Mucosa of descending colon (tissue), 3 donors: Measurements from ENCODE around the gene SNRNP27. TPM values are rescaled to one million over a fixed set of nuclear protein-coding genes. Genes with fewer than 3 reads are reported as not detected.
"Not testable (repeated sequence)": the region's sequence is repeated elsewhere in the genome, so short reads cannot be mapped to it uniquely, and the experiment has no call there.

ENCODE experiments used
- ATAC-seq: fragments of 200-7000 bp; cut with Tn5 transposase; one replicate; pipeline ENCODE4 v1.9.1; 2020; ENCODE audit warnings: mild to moderate bottlenecking, moderate library complexity
- DNase-seq, 3 donors: peaks; one replicate each; pipeline ENCODE4 v3.0.0-alpha.2; 2020
- H3K36me3 ChIP-seq: fragments of 200-600 bp; one replicate; pipeline ENCODE4 v1.8.0; 2021; ENCODE audit warnings: low read depth, mild to moderate bottlenecking
- H3K4me1 ChIP-seq: fragments of 200-600 bp; one replicate; pipeline ENCODE4 v1.8.0; 2021; ENCODE audit warnings: low read depth, mild to moderate bottlenecking
- H3K4me3 ChIP-seq: fragments of 200-600 bp; one replicate; pipeline ENCODE4 v1.8.0; 2021; ENCODE audit warnings: mild to moderate bottlenecking
- H3K9me3 ChIP-seq: fragments of 200-600 bp; one replicate; pipeline ENCODE4 v1.8.0; 2021; ENCODE audit warnings: mild to moderate bottlenecking
- intact Hi-C, 2 donors: fragments of 100-400 bp; cut with DNase I in 1 of 2; cut with micrococcal nuclease in 1 of 2; formaldehyde crosslinking; loops; one replicate each; pipeline versions ENCODE4 v1.11.0 to v1.11.1; 2022; cut with DNase I, micrococcal nuclease
- total RNA-seq, 3 donors: library from RNA; stranded (reverse); fragmentation: NEBNext Ultra II Directional in 2 of 3; extraction: Animal tissue kit (Norgen Biotek cat#: 25700) in 2 of 3; gene quantifications; one replicate each; pipeline versions ENCODE4 v1.2.1 to v1.2.4, GENCODE V29; 2021 to 2023
- TF ChIP-seq, protein P1 (sequence below): fragments of 200-600 bp; IDR thresholded peaks from one replicate; pipeline ENCODE4 v1.8.0; 2022; ENCODE audit warnings: antibody characterized with exemption, mild to moderate bottlenecking
- donor health status: DM: no; HTN: no; CAD: no; lungs with moderate emphysema.
- donor health status: DM: no; HTN: no; CAD: no.
- donor health status: DM: no; HTN: yes; CAD: no.

Gene SNRNP27
- total RNA-seq, 3 donors from 2014 or later: 23.9 to 37.5 (median 34.5) TPM

DNA sequence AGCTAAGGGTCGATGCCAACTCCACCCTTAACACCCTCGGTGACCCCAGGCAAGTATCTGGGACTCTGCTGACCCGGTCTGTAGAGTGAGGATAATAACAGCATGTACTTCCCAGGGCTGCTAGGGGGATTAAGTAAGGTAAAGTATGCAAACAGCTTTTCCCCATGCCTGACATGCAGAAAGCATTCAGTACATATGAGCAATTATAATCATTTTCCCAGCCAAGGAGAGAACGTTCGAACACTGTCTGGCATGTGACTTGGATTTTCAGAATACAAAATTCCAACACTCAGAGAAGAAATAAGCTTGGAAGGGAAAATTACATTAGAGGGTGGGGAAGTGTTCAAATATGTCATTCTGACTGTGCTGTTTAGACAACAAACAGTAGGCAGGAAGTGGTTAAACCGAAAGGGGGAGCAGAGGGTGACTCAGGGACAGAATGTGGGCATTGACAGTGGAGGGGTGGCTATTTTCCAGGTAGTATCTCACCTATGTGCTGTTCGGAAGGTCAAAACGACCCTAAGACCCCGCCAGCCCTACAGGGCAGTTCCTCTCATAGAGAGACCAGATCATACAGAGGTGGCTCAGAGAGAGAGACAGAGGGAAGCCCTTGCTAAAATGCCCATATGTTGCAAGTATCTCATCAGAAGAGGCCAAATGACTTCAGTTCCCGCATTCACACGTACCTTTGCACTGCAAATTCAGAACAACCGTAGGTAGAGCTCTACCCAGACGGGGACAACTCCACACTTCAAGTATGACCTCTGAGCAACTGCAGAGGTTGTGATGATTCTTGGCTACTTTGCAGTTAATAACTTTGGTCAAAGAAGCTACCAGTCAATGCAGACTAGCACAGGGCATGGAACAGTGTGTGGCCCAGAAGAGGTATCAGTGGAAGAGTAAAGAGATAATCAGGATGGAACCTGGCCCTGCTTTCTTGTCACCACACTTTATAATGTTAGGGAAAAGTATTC, 52.9 kb downstream of the SNRNP27 start:
- Histone ChIP-seq H3K36me3 (no peaks in the 10 kb centered on the region), H3K4me3 (no peak overlapping the region), H3K4me1 (no peaks in the 10 kb centered on the region), H3K9me3 (no peaks in the 10 kb centered on the region)
- TF ChIP-seq, protein P1, sequence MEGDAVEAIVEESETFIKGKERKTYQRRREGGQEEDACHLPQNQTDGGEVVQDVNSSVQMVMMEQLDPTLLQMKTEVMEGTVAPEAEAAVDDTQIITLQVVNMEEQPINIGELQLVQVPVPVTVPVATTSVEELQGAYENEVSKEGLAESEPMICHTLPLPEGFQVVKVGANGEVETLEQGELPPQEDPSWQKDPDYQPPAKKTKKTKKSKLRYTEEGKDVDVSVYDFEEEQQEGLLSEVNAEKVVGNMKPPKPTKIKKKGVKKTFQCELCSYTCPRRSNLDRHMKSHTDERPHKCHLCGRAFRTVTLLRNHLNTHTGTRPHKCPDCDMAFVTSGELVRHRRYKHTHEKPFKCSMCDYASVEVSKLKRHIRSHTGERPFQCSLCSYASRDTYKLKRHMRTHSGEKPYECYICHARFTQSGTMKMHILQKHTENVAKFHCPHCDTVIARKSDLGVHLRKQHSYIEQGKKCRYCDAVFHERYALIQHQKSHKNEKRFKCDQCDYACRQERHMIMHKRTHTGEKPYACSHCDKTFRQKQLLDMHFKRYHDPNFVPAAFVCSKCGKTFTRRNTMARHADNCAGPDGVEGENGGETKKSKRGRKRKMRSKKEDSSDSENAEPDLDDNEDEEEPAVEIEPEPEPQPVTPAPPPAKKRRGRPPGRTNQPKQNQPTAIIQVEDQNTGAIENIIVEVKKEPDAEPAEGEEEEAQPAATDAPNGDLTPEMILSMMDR: no peak
- peak in 1 of 3 donors; percentile 34 for DNase-seq
- intact Hi-C loops: no loop called here
- ATAC-seq: peak; percentile 79

DNA sequence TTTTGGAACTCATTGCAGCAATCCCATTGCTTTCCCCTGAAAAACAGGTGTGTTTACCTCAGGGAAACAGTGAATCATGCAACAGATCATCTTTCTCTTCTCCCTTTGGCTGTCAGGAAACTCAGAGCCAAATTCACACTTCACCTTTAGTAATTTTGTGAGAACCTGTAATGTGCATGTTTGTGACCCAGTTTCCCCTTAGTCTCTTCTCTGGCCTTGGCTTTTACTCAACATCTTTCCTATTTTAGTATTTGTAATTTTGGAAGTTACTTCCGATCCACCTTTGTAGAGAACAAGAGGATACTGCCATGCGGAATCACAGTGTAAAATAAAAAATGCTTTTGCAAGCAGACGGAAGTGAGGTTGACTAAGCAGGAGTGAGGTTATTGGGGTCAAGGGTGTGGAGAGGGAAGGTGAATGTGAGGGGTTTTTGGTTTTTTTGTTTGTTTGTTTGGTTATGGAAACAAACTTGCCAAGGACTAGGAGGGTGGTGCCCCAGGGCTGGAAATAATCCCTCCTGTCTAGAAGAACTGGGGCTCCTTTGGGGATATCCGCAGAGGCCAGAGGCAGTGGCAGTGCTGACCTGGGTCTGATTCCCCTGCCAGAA, 53.7 kb downstream of the SNRNP27 start:
- DNase-seq (no peak), ATAC-seq (no peak)
- H3K4me1 ChIP-seq: no peaks in the 10 kb centered on the region
- H3K36me3 ChIP-seq: no peaks in the 10 kb centered on the region
- no peak overlapping the region for H3K4me3 ChIP-seq
- intact Hi-C loops: no loop called here
- TF ChIP-seq, protein P1: no peak
- H3K9me3 ChIP-seq: no peaks in the 10 kb centered on the region

DNA sequence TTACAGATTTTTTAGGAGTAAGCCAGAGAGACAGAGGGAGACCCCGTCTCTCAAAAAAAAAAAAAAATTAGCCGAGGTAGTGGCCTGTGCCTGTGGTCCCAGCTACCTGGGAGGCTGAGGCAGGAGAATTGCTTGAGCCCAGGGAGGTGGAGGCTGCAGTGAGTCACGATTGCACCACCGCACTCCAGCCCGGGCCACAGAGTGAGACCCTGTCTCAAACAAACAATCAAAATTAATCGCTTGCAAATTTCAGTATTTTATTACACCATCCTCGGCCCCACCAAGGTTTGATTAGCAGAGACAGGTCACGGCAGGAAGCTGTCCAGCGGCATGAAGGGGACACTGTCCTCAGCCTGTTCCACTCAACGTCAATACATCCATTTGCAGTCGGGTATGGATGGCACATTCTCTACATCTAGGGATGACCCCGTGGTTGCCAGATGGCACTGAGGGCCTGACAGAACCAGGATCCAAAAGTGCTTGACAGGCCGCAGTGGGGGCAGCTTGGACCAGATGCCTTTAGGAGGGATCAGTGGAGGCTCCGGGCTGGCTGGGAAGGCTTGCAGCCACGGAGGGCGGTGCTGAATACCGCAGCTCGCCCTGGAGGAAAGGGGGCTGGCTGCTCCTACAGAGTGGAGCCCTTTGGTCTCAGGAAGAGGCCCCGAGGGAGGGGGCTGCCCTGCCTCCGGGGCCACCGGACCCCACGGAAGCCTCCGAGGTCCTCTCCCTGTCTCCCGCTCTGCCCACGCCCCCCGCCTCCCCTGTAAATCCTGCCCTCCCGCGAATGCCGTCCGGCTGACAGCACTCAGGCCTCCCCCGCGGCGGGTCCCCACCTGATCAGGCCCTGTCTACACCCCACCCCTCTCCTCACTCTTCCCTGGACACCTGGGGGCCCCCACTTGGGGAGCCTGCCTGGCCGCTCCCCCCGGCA, 54.5 kb downstream of the SNRNP27 start:
- intact Hi-C loops: no loop called here
- TF ChIP-seq, protein P1: no peak
- DNase-seq (no peak), ATAC-seq (no peak)
- Histone ChIP-seq H3K4me1 (no peaks in the 10 kb centered on the region), H3K4me3 (no peak overlapping the region), H3K36me3 (no peaks in the 10 kb centered on the region), H3K9me3 (no peaks in the 10 kb centered on the region)

DNA sequence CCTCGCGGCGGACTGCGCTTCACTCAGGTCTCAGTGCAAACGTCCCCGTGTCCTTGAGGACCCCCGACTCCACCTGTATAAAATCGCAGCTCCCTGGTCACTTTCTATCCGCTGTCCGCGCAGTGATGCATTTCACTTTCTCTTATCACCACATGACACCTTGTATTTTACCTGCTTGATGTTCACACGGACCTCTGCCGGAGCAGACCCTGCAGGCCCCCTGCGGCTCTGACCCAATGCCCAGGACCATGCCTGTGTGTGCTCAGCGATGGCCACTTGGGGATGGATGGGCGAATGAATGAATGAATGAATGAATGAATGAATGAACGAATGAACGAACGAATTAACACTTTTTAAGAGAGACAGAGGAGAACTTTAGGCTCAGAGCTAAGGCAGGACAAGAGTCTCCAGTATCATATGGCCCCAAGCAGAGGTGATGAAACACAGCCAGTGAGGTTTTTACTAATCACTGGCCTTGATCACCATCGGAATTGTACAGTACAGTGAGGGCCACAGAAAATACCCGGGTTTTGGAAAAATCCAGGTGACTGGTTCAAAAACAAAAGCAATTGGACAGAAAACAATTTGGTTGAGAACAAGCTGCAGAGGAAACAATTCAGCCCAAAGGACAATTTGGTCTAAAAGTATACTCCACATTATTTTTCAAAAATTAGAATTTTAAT, 55.3 kb downstream of the SNRNP27 start:
- Histone ChIP-seq H3K36me3 (no peaks in the 10 kb centered on the region), H3K9me3 (no peaks in the 10 kb centered on the region), H3K4me3 (no peak overlapping the region), H3K4me1 (no peaks in the 10 kb centered on the region)
- intact Hi-C loops: no loop called here
- DNase-seq (no peak), ATAC-seq (no peak)
- TF ChIP-seq, protein P1: no peak

DNA sequence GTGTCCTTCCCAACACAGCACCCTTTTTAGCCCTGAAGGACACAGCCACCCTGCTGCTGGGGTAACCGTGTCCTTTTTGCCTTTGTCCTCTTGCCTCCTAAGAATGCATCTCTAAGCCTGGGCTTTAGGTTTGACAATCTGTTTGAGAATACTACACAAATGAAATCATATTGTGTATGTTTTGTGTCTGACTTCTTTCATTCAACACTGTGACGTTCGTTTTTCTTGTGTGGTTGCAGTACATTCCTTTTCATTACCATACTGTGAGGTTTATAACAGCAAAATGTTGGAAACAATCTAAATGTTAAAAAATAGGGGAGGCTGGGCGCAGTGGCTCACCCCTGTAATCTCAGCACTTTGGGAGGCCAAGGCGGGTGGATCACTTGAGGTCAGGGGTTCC, 56.5 kb downstream of the SNRNP27 start:
- H3K4me3 ChIP-seq: no peak overlapping the region
- no peaks in the 10 kb centered on the region for H3K9me3 ChIP-seq
- intact Hi-C loops: no loop called here
- ATAC-seq (no peak), DNase-seq (no peak)
- no peaks in the 10 kb centered on the region for H3K4me1 ChIP-seq
- TF ChIP-seq, protein P1: no peak
- H3K36me3 ChIP-seq: no peaks in the 10 kb centered on the region

DNA sequence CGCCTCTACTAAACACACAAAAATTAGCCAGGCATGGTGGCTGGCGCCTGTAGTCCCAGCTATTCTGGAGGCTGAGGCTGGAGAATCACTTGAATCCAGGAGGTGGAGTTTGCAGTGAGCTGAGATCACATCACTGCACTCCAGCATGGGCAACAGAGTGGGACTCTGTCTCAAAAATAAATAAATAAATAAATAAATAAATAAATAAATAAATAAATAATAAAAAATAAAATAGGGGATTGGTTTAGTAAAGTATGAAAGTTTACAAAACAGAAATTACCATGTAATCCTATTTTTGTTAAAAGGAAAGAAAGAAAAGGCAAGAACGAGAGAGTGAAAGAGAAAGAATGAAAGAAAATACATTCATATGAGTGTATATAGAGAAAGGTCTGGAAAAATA, 56.9 kb downstream of the SNRNP27 start:
- H3K4me3 ChIP-seq, ATAC-seq, H3K4me1 ChIP-seq, DNase-seq, intact Hi-C loops, H3K36me3 ChIP-seq, H3K9me3 ChIP-seq: not testable (repeated sequence)
